Activated CD4-positive, CD25-positive, alpha-beta regulatory T cell treated with anti-CD3 and anti-CD28 coated beads, Interleukin-2, amount 50 U/mL, for 24 hours (primary cell): ENCODE results near the gene OPRM1.
A peak's percentile ranks its signal among the peaks of the same experiment; 100 is the strongest.

ENCODE experiments used
- ATAC-seq, 2 donors: fragments of 150-1000 bp; cut with Tn5 transposase; one replicate each; pipeline ENCODE4 v1.10.0; 2021; ENCODE audit warnings: mild to moderate bottlenecking in 1 of 2, moderate library complexity in 1 of 2

Gene OPRM1

GRCh38 chr6:154242617-154243357 is 203.7 kb downstream of the OPRM1 start:
- no peak for ATAC-seq

- ATAC-seq, result no peak
These were observed 205.0 kb downstream of the OPRM1 start for GRCh38 chr6:154243793-154244750.

GRCh38 chr6:154245506-154245905 is 206.5 kb downstream of the OPRM1 start:
- no peak for ATAC-seq

GRCh38 chr6:154246723-154247118 is 207.7 kb downstream of the OPRM1 start:
- ATAC-seq, result no peak

GRCh38 chr6:154247119-154247861 is 208.2 kb downstream of the OPRM1 start:
- ATAC-seq, result peak; percentile 62 to 65

GRCh38 chr6:154249499-154250298 is 210.7 kb downstream of the OPRM1 start:
- peak; percentile 60 to 68 for ATAC-seq

- peak in 1 of 2 donors; percentile 3 for ATAC-seq
These were observed 212.1 kb downstream of the OPRM1 start for GRCh38 chr6:154251116-154251515.

GRCh38 chr6:154252678-154253077 is 213.6 kb downstream of the OPRM1 start:
- no peak for ATAC-seq

- ATAC-seq, result no peak
These were observed 218.0 kb downstream of the OPRM1 start for GRCh38 chr6:154257067-154257466.

GRCh38 chr6:154258064-154258757 is 219.2 kb downstream of the OPRM1 start:
- peak; percentile 35 to 41 for ATAC-seq

- no peak for ATAC-seq
These were observed 222.8 kb downstream of the OPRM1 start for GRCh38 chr6:154261688-154262397.

- ATAC-seq, result peak; percentile 32 to 41
These were observed 227.6 kb downstream of the OPRM1 start for GRCh38 chr6:154266560-154267099.

- peak in 1 of 2 donors; percentile 9 for ATAC-seq
These were observed 228.6 kb downstream of the OPRM1 start for GRCh38 chr6:154267508-154268106.

GRCh38 chr6:154268486-154268885 is 229.4 kb downstream of the OPRM1 start:
- ATAC-seq, result no peak

- ATAC-seq, result no peak
These were observed 235.1 kb downstream of the OPRM1 start for GRCh38 chr6:154274168-154274567.

- peak; percentile 62 to 63 for ATAC-seq
These were observed 238.0 kb downstream of the OPRM1 start for GRCh38 chr6:154276810-154277628.

- peak in 1 of 2 donors; percentile 41 for ATAC-seq
These were observed 238.6 kb downstream of the OPRM1 start for GRCh38 chr6:154277629-154278017.

- no peak for ATAC-seq
These were observed 241.5 kb downstream of the OPRM1 start for GRCh38 chr6:154280521-154280920.

GRCh38 chr6:154284313-154284853 is 245.3 kb downstream of the OPRM1 start:
- ATAC-seq, result no peak
